ENCODE results near the gene DIO3. TPM values are rescaled to one million over a fixed set of nuclear protein-coding genes. Genes with fewer than 3 reads are reported as not detected.

The DIO3 gene
- total RNA-seq, 2 donors from 2014 or later, result 1.3 to 2.0 TPM

DNA sequence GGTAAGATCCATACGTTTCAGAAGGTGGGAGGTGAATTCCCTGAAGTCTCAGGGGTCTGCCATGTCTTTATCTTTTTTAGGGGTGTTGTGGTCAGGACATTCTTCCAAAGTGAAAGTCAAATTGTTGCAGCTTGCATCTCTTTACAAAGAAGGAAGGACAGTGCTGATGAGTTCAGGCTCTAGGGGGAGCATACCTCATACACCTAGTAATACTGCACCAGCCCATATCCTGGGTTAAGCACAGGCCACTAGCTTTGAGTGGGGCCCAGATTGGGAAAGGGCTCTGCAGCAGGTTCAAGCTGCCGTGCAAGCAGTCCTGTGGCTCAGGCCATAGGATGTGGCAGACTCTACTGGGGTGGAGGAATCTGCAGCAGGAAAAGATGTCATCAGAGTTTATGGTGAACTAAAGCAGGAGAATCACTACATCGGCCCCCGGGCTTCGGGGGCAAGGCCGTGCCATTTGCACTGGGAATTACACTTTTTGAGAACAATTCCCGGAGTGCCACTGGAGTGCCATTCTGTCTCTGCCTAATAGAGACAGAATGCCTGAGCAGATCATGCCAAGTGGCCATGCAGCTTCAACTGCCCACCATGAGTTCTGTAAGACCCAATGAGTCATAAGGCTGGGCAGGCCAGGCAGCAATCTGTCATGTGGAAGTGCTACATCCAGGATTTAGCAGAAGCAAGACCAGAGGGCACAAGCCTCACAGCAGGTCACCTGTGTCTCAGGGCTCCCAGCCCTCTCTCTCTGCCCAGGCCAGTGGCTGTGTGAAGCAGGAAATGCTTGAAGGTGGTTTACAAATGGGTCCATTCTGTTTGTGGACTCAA is 32.3 kb downstream of the DIO3 start:
- 82 to 89% methylated on average over 6 to 7 of the region's 7 CpGs for WGBS, 2 donors
- H3K4me3 ChIP-seq, result no peak overlapping the region

GRCh38 chr14:101594511-101595148 is 33.3 kb downstream of the DIO3 start:
- intact Hi-C loops (cut with DNase I), result no loop called here
- H3K36me3 ChIP-seq (replicated peaks in 1 of 2; ENCODE audit: insufficient read depth in 1 of 2, low read depth in 2 of 2), result no peaks in the 10 kb centered on the region
- WGBS, 2 donors, result 81 to 86% methylated on average over 7 to 9 of the region's 9 CpGs
- H3K4me3 ChIP-seq, result no peak overlapping the region
- ATAC-seq (no peak), DNase-seq (no peak)
- H3K4me1 ChIP-seq, result no peaks in the 10 kb centered on the region
- TF ChIP-seq POLR2A (IDR thresholded peaks at IDR 0.05) (no peak), CTCF (IDR thresholded peaks at IDR 0.05) (no peak)
- H3K9me3 ChIP-seq, result no peaks in the 10 kb centered on the region
- H3K27me3 ChIP-seq, result no peaks in the 10 kb centered on the region
- H3K27ac ChIP-seq, result no peak overlapping the region

More for the DNA sequence above, 32.3 kb downstream of the DIO3 start:
- DNase-seq (no peak), ATAC-seq (no peak)
- Histone ChIP-seq H3K36me3 (replicated peaks in 1 of 2; ENCODE audit: insufficient read depth in 1 of 2, low read depth in 2 of 2) (no peaks in the 10 kb centered on the region), H3K27ac (no peak overlapping the region), H3K9me3 (no peaks in the 10 kb centered on the region), H3K27me3 (no peaks in the 10 kb centered on the region), H3K4me1 (no peaks in the 10 kb centered on the region)
- TF ChIP-seq CTCF (IDR thresholded peaks at IDR 0.05), result no peak
- TF ChIP-seq POLR2A (IDR thresholded peaks at IDR 0.05), result no peak
- intact Hi-C loops (cut with DNase I), result no loop called here

DNA sequence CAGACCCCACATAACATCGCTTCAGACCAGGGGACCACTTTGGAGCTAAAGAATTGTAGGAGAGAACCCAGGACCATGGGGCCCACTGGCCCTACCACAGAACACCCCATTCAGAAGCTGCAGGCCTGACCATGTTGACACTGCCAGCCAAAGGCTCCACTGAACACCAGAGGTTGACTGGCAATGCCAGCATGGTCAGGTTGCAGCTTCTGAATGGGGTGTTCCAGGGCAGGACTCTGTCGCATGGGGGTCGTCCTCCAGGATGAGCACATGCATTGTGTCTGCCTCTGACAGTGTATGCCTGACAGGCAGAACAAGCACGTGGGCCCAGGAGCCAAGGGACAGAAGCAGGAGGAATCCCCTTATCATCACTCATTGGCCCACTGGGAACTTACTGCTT is 34.1 kb downstream of the DIO3 start:
- Histone ChIP-seq H3K27me3 (no peaks in the 10 kb centered on the region), H3K4me3 (no peak overlapping the region), H3K4me1 (no peaks in the 10 kb centered on the region), H3K36me3 (replicated peaks in 1 of 2; ENCODE audit: insufficient read depth in 1 of 2, low read depth in 2 of 2) (no peaks in the 10 kb centered on the region), H3K9me3 (no peaks in the 10 kb centered on the region), H3K27ac (no peak overlapping the region)
- intact Hi-C loops (cut with DNase I), result no loop called here
- ATAC-seq, result no peak
- no peak for TF ChIP-seq CTCF (IDR thresholded peaks at IDR 0.05)
- no peak for TF ChIP-seq POLR2A (IDR thresholded peaks at IDR 0.05)
- 82 to 100% methylated on average over 3 to 4 of the region's 4 CpGs for WGBS, 2 donors
- no peak for DNase-seq

DNA sequence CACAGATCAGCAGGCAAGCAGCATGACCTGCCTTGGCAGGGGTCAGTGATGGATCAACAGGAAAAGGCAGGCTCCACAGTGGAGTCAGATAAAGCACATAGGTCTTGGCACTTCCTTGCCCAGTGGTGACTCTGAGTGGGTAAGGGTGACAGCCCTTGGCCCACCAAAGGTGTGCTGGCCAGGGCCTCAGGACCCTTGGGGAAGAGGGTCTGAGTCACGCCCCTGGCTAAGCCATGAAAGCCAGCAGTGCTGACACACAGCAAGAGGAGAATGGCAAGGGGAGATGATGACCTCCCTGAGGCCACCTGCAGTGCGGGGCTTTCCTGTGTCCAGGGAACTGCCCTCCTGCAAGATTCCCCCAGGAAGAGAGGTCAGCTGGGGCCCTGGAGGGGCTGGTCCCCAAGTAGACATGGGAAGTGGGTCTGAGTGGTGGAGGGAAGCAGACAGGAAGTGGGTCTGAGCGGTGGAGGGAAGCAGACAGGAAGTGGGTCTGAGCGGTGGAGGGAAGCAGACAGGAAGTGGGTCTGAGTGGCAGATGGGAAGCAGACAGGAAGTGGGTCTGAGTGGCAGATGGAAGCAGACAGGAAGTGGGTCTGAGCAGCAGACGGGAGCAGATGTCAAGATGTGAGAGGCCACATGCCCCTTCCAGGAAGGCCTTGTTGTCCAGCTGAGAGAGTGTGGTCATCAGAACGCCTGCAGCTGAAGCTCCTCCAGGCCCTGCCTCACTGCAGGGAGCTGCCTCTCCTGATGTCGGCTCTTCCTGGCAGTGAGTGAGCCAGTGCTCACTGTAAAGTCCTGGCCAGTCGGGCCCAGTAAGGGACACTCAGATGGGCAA is 34.8 kb downstream of the DIO3 start:
- Histone ChIP-seq H3K9me3 (no peaks in the 10 kb centered on the region), H3K4me3 (no peak overlapping the region), H3K4me1 (no peaks in the 10 kb centered on the region), H3K36me3 (replicated peaks in 1 of 2; ENCODE audit: insufficient read depth in 1 of 2, low read depth in 2 of 2) (no peaks in the 10 kb centered on the region), H3K27me3 (no peaks in the 10 kb centered on the region), H3K27ac (no peak overlapping the region)
- ATAC-seq (no peak), DNase-seq (no peak)
- intact Hi-C loops (cut with DNase I), result no loop called here
- no peak for TF ChIP-seq POLR2A (IDR thresholded peaks at IDR 0.05)
- TF ChIP-seq CTCF (IDR thresholded peaks at IDR 0.05), result no peak
- WGBS, 2 donors, result 75 to 86% methylated on average over 7 to 8 of the region's 8 CpGs
